ENCODE data around the gene SYDE1. TPM values are rescaled to one million over a fixed set of nuclear protein-coding genes. Genes with fewer than 3 reads are reported as not detected.

SYDE1 gene
- 23.3 TPM for total RNA-seq

GRCh38 chr19:15107061-15108010 is at the start of gene SYDE1:
SYDE1 (plus strand) TSS chr19:15107401; CDS start chr19:15107434, 33 bp downstream.

GRCh38 chr19:15081911-15082310 is 25.3 kb upstream of the SYDE1 start, which contains the start of gene OR1I1:
OR1I1 (plus strand) TSS chr19:15082211; CDS start chr19:15087066, 4,855 bp downstream.

Other genes with a start within 250 kb of the SYDE1 start
- gene OR7A17, start 221.3 kb upstream of the SYDE1 start, total RNA-seq, result not detected
- not detected for gene OR7C2, start 165.9 kb upstream of the SYDE1 start, total RNA-seq
- 12.4 TPM for gene SLC1A6, start 127.5 kb upstream of the SYDE1 start, total RNA-seq
- gene CASP14, start 57.9 kb upstream of the SYDE1 start, total RNA-seq, result 0.27 TPM
- not detected for gene OR1I1, start 25.2 kb upstream of the SYDE1 start, total RNA-seq
- 91.8 TPM for gene NOTCH3, start 93.6 kb downstream of the SYDE1 start, total RNA-seq
- 1.9 TPM for gene EPHX3, start 125.0 kb downstream of the SYDE1 start, total RNA-seq
- 38.6 TPM for gene BRD4, start 225.1 kb downstream of the SYDE1 start, total RNA-seq

Measured in camera-type eye (tissue), 1 donor.